NCI-H1092 treated with DMSO at 0.1 percent for 48 hours (cell line): ENCODE measurements around the gene RMI2.
"Not testable (repeated sequence)": the region's sequence is repeated elsewhere in the genome, so short reads cannot be mapped to it uniquely, and the experiment has no call there.

Source experiments
- DNase-seq: peaks from one replicate; lab custom pipeline; 2025; lab: John Stamatoyannopoulos, UW

Gene RMI2

DNA sequence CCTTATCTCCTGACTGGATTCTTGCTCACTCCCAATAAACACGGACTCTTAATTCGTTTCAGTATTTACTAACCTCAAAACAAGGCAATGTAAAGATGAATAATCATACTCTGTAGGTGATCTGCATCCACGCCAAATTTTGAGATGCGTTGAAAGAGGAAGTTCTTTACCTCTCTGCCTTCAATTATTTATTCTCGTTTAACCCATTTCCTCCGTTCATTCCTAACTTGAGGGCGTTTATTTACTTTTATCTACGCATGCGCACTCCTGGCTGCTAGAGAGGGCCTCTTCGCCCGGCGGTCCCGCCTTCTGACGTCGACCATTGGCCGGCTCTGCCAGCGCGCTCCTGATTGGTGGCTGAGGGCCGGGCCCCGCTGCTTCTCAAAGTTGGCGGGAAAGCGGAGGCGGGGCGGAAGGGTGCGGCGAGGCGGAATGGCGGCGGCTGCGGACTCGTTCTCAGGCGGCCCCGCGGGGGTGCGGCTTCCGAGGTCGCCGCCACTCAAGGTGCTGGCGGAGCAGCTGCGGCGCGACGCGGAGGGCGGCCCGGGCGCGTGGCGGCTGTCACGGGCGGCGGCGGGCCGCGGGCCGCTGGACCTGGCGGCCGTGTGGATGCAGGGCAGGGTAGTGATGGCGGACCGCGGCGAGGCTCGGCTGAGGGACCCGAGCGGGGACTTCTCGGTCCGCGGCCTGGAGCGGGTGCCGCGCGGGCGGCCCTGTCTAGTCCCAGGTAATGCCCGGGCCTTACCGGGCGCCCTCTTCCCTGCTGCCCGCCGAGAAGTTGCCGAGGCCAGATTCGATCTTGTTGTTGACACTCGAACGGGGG is at the start of gene RMI2:
Gene RMI2 (plus strand): TSS at position 420 of the 823 bp plus-strand sequence. CDS start 13 bp downstream, at position 433.
- peak; percentile 98 for DNase-seq

- no peak for DNase-seq
Observed at GRCh38 chr16:11295672-11296071, 49.6 kb upstream of the RMI2 start.

GRCh38 chr16:11296351-11296705 is 48.9 kb upstream of the RMI2 start:
- no peak for DNase-seq

DNA sequence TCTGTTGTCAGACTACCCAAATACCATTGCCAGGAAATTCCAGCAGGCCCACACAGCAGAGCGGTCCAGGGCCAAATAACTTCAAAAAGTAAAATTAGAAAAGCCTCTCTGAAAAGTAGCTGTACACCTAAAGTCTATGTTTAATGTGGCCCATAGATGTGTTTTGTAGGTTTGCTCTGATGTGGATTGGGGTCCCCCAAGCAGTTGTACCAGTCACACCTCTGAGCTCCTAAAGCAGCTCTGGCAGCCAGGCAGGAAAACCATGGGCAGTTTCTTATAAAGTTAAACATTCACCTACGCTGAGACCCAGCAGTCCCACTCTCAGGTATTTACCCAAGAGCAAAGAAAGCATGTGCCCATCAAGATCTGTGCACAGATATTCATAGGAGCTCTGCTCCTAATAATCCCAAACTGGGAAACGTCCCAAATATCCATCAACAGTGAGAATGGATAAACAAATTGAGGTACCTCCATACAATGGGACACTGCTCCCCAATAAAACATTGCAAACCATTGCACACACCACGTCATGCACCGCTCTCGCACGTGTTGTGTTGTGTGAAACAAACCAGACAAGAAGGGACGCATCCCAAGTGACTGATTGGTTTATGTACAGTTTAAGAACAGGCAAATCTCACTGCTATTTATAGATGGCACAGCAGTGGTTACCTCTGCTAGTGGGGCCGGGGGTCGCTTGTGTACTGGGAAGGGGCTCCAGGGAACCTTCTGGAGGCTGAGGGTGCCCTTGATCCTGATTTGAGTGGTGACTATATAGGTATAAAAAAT is 48.4 kb upstream of the RMI2 start:
- DNase-seq, result no peak

- peak; percentile 72 for DNase-seq
Observed at GRCh38 chr16:11297492-11298142, 47.6 kb upstream of the RMI2 start.

- no peak for DNase-seq
Observed at GRCh38 chr16:11298143-11298900, 46.9 kb upstream of the RMI2 start.

GRCh38 chr16:11298950-11299547 is 46.2 kb upstream of the RMI2 start:
- not testable (repeated sequence) for DNase-seq

DNA sequence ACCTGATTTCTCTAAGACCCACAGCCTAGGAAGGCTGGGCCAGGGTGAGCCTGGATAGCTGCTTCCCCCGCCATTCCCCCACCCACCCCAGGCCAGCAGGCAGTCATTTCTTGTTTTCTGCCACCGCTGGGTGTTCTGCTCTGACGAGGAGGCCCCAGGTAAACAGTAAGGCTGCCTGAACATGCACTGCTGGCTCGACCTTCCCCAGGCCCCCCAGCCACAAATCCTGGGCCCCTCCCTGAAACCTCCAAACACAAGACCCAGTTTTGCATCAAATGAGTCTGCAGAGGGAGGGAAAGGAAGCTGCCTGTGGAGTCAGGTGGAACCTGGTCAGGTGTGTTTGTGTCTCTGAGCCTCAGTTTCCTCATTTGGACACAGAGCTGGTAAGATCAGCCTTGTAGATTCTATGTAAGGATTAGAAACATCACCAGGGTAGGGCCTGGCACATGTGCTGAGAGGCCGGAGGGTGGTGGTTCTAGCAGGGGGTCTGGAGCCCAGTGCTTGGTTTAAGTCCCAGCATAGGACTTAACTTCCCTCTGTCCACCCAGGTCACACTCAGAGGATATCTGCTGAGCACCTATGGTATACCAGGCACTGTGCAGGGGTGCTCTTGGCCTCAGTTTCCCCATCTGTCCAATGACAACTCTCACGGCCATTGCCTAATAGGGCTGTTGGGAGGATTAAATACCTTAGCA is 45.2 kb upstream of the RMI2 start:
- DNase-seq, result no peak

GRCh38 chr16:11300560-11300892 is 44.7 kb upstream of the RMI2 start:
- no peak for DNase-seq

DNA sequence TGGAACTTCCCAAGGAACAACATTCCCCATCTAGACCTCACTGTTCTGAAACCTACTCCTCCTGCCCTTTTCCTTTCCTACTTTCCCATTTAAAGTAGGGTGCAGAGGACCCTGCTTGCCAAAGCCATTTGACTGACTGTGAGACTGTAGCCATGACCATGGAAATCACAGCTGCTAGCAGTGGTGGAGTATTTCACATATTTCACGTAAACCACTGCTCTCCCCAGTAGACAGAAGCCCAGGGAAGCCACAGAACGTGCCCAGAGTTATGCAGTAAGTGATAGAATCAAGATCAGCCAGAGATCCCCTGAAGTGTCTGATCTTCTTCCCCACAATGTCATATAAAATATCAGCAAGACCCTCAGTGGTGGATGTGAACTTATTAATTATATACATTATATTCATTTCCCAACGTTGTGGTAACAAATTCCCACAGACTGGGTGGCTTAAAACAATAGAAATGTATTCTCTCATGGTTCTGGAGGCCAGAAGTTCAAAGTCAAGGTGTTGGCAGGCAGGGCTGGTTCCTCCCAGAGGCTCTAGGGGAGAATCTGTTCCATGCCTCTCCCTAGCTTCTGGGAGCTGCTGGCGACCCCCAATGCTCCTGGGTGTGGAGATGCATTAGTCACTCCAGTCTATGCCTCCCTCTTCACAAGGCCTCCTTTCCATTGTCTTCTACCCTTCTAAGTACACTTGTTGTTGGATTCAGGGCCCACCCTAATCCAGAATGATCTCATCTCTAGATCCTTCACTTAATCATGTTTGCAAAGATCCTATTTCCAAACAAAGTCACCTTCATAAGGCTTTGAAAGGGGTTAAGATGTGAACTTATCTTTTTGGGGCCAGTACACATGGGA is 43.4 kb upstream of the RMI2 start:
- DNase-seq, result no peak

- DNase-seq, result peak; percentile 56
Observed at GRCh38 chr16:11302977-11303376, 42.3 kb upstream of the RMI2 start.

GRCh38 chr16:11303405-11304138 is 41.7 kb upstream of the RMI2 start:
- peak; percentile 33 for DNase-seq

DNA sequence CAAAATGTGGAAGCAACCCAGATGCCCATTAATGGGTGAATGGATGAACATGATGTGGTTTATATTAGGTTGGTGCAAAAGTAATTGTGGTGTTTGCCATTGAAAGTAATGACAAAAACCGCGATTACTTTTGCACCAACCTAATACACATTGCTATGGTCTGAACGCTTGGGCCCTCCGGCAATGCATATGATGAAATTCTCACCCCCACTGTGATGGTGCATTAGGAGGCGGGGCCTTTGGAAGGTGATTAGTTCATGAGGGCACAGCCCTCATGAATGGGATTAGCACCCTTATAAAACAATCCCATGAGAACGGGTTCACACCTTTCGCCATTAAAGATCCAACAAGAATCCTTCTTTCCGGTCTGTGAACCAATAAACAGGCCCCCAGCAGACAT is 38.9 kb upstream of the RMI2 start:
- DNase-seq, result no peak

GRCh38 chr16:11306997-11307638 is 38.1 kb upstream of the RMI2 start:
- no peak for DNase-seq

DNA sequence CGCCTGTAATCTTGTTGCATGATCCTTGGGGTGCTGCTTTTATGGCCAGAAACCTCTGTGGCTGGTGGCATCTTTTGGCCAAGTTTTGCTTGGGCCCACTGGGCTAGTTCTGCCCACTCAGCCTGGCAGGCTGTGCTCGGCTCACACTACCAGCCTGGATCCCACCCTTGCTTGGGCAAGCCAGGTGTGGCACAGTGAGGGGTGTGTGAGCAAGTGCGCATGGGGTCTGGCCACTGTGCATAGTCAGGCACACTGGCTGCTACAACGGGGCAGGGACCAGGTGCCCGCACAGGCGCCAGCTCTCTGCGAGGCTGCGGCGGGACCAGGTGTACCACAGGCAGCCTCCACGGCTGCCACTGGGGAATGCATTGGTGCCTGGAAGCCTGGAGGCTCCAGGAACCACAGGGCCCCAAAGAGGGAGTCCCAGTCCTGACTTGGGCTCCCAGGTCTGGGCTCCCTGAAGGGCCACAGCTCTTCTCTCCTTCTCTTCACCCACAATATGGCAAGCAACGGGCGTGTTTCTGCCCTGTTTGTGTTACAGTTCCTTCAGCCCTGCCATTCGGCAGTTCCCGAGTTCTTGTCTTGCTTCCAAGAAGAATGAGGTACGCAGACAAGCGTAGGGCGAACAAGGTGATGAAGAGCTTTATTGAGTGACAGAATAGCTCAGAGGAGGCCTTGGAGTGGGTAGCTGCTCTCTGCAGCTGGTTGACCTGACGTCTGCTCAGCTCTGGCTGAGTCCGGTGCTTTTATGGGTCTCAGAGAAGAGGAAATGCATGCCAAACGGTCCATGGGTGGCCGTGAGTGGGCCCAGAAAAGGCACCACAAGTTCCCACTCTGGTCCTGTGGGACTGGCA is 37.4 kb upstream of the RMI2 start:
- DNase-seq, result no peak

- no peak for DNase-seq
Observed at GRCh38 chr16:11308493-11309283, 36.6 kb upstream of the RMI2 start.
